Tibial artery (tissue), 4 donors: ENCODE data around the gene TACC2.
A peak's percentile ranks its signal among the peaks of the same experiment; 100 is the strongest.

Source experiments
- DNase-seq, 2 donors: peaks; one replicate each; pipeline ENCODE4 v3.0.0-alpha.2; 2019
- H3K27ac ChIP-seq, 2 donors: fragments of 200-600 bp; sonication (generic) in 1 of 2; 1 replicate in 1 of 2; 2 replicates in 1 of 2; pipeline ENCODE4 v1.5.1; 2018 to 2019; ENCODE audit warnings: mild to moderate bottlenecking in 1 of 2
- H3K27me3 ChIP-seq, 2 donors: fragments of 200-600 bp; sonication (generic) in 1 of 2; one replicate each; pipeline versions ENCODE4 v1.5.1 to v1.6.0; 2016 to 2019
- H3K36me3 ChIP-seq, 3 donors: fragments of 200-600 bp; sonication (generic) in 2 of 3; one replicate each; pipeline ENCODE4 v1.5.1; 2016 to 2019; ENCODE audit warnings: mild to moderate bottlenecking in 2 of 3
- H3K4me1 ChIP-seq, 4 donors: fragments of 200-600 bp; sonication (generic) in 2 of 4; 1 replicate in 3 of 4; 2 replicates in 1 of 4; pipeline ENCODE4 v1.5.1; 2016 to 2019
- H3K4me3 ChIP-seq, 2 donors: fragments of 200-600 bp; sonication (generic) in 1 of 2; 1 replicate in 1 of 2; 2 replicates in 1 of 2; pipeline ENCODE4 v1.5.1; 2018 to 2019; ENCODE audit warnings: mild to moderate bottlenecking in 2 of 2
- H3K9me3 ChIP-seq, 3 donors: fragments of 200-600 bp; sonication (generic) in 1 of 3; one replicate each; pipeline ENCODE4 v1.5.1; 2016 to 2019
- CTCF ChIP-seq, 2 experiments: fragments of 200-600 bp in 1 of 2; fragments of 450-650 bp in 1 of 2; IDR thresholded peaks; one replicate each; pipeline ENCODE4 v1.5.1; 2017 to 2019; ENCODE audit warnings: antibody characterized with exemption in 2 of 2, mild to moderate bottlenecking in 1 of 2, moderate library complexity in 1 of 2
- intact Hi-C: fragments of 100-400 bp; cut with DNase I; formaldehyde crosslinking; loops from one replicate; pipeline ENCODE4 v1.15.0; 2023; ENCODE audit warnings: low total_unique reads

The TACC2 gene

GRCh38 chr10:122276611-122277208 is 287.7 kb downstream of the TACC2 start:
- Histone ChIP-seq H3K4me3 (no peak overlapping the region), H3K36me3 (no peaks in the 10 kb centered on the region), H3K9me3 (no peaks in the 10 kb centered on the region), H3K27ac (no peak overlapping the region), H3K27me3 (no peaks in the 10 kb centered on the region), H3K4me1 (peaks cover 0 to 7% (median 0%) of the 10 kb centered on the region in 4 donors)
- intact Hi-C loops: no loop called here
- DNase-seq: no peak
- no peak for TF ChIP-seq CTCF (IDR thresholded peaks at IDR 0.05)

DNA sequence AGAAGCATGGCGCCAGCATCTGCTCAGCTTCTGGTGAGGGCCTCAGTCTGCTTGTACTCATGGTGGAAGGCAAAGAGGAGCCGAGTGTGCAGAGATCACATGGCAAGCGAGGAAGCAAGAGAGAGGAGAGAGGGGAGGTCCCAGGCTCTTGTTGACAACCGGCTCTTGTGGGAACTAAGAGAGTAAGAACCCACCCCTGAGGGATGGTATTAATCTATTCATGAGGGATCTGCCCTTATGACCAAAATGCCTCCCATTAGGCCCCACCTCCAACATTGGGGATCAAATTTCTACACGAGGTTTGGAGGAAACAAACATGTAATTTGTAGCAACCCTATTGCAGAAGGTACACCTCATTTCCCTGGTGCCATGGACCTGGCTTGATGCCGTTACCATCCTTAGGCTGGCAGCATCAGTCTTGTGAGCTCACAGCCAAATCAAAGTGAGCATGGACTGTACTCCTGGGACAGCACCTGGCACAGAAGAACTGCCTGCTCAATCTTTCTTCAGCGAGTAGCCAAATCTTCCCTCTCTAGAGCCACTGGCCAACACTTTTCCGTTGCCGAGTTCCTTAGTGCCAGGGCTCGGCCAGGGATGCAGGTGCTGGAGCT is 288.7 kb downstream of the TACC2 start:
- intact Hi-C loops: no loop called here
- TF ChIP-seq CTCF (IDR thresholded peaks at IDR 0.05): no peak
- Histone ChIP-seq H3K9me3 (no peaks in the 10 kb centered on the region), H3K4me3 (no peak overlapping the region), H3K27me3 (no peaks in the 10 kb centered on the region), H3K36me3 (no peaks in the 10 kb centered on the region), H3K4me1 (peaks cover 0 to 16% (median 3%) of the 10 kb centered on the region in 4 donors), H3K27ac (no peak overlapping the region)
- no peak for DNase-seq

DNA sequence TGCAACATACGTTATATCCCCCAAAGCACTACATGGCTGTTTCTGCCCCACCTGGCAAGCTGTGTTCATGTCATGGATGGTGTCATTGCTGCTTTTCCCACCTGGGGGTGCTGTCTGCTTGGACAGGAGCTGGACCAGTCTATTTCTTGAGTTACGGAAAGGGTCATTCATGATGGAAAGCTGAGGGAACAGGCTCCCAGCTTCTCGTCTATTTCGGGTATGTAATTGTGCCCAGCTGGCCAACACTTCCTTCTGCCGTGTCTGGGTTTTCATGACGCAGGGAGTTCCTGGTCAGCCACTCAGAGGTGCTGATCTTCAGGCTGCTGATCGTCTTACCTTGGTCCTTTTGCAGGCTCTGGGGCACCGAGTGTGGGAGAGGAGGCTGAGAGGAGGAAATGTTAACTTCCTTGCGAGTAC is 290.8 kb downstream of the TACC2 start:
- no peaks in the 10 kb centered on the region for H3K9me3 ChIP-seq
- no peak overlapping the region for H3K4me3 ChIP-seq
- no peak for DNase-seq
- H3K4me1 ChIP-seq: peaks cover 0 to 16% (median 3%) of the 10 kb centered on the region in 4 donors
- no peak overlapping the region for H3K27ac ChIP-seq
- intact Hi-C loops: no loop called here
- TF ChIP-seq CTCF (IDR thresholded peaks at IDR 0.05): peak in 1 of 2 experiments; percentile 25
- no peaks in the 10 kb centered on the region for H3K27me3 ChIP-seq
- no peaks in the 10 kb centered on the region for H3K36me3 ChIP-seq

GRCh38 chr10:122280156-122280555 is 291.2 kb downstream of the TACC2 start:
- Histone ChIP-seq H3K4me1 (peaks cover 0 to 16% (median 3%) of the 10 kb centered on the region in 4 donors), H3K36me3 (no peaks in the 10 kb centered on the region), H3K27me3 (no peaks in the 10 kb centered on the region), H3K9me3 (no peaks in the 10 kb centered on the region), H3K4me3 (no peak overlapping the region), H3K27ac (no peak overlapping the region)
- intact Hi-C loops: no loop called here
- no peak for DNase-seq
- no peak for TF ChIP-seq CTCF (IDR thresholded peaks at IDR 0.05)

DNA sequence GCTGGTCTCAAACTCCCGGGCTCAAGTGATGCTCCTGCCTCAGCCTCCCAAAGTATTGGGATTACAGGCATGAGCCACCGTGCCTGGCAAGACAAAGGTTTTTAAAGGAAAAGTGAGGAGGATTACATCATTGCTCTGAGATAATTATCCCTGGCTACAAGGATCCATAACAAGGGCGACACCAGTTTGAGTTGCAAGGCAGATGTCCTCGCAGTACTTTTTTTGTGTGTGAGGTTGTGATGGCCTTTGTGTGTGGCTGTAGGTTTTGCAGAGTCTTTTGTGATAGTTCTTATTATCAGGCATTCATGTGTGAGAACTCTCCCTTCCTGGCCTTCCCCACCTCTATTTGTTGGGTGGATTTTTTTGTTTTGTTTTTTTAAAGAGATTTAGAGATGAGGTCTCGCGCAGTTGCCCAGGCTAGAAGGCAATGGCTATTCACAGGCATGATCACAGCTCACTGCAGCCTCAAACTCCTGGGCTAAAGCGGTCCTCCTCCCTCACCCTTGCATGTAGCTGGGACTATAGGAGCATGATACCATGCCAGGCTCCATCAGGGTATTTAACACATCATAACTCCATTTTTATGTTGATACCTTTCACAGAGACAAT is 292.2 kb downstream of the TACC2 start:
- Histone ChIP-seq H3K4me1 (peaks cover 0 to 16% (median 3%) of the 10 kb centered on the region in 4 donors), H3K27me3 (no peaks in the 10 kb centered on the region), H3K36me3 (no peaks in the 10 kb centered on the region), H3K4me3 (no peak overlapping the region), H3K27ac (peak overlapping the region in 1 of 2 donors; percentile 64), H3K9me3 (no peaks in the 10 kb centered on the region)
- TF ChIP-seq CTCF (IDR thresholded peaks at IDR 0.05): no peak
- intact Hi-C loops: no loop called here
- DNase-seq: no peak
